ENCODE measurements around the gene GRM8.

GRM8 gene

DNA sequence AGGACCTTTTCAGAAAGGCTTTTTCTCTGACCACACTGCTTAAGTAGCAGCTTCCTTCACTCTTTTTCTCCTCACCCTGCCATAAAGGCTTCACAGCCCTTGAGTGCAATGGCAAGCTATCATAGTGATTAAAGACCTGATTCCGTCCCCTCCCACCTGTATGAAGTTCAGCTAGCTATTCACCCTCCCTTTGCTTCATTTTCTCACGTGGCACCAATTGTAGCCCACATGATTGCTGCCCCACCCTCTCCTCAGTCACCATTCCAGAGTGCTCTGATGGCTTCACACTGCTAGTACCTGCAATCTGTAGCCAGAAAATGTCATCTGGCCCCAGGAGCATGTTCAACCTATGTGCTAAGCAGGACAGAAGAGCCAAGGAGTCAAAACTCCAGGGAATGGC lies 523.8 kb downstream of the GRM8 start:
- TF ChIP-seq, protein P1, sequence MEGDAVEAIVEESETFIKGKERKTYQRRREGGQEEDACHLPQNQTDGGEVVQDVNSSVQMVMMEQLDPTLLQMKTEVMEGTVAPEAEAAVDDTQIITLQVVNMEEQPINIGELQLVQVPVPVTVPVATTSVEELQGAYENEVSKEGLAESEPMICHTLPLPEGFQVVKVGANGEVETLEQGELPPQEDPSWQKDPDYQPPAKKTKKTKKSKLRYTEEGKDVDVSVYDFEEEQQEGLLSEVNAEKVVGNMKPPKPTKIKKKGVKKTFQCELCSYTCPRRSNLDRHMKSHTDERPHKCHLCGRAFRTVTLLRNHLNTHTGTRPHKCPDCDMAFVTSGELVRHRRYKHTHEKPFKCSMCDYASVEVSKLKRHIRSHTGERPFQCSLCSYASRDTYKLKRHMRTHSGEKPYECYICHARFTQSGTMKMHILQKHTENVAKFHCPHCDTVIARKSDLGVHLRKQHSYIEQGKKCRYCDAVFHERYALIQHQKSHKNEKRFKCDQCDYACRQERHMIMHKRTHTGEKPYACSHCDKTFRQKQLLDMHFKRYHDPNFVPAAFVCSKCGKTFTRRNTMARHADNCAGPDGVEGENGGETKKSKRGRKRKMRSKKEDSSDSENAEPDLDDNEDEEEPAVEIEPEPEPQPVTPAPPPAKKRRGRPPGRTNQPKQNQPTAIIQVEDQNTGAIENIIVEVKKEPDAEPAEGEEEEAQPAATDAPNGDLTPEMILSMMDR (IDR thresholded peaks at IDR 0.05; ENCODE audit: low read depth, low read length): no peak
- no peak overlapping the region for H3K4me3 ChIP-seq (replicated peaks in 1 of 2; ENCODE audit: low read depth in 2 of 2, low read length in 2 of 2)
- no peak for DNase-seq (ENCODE audit: low read depth in 2 of 2)

DNA sequence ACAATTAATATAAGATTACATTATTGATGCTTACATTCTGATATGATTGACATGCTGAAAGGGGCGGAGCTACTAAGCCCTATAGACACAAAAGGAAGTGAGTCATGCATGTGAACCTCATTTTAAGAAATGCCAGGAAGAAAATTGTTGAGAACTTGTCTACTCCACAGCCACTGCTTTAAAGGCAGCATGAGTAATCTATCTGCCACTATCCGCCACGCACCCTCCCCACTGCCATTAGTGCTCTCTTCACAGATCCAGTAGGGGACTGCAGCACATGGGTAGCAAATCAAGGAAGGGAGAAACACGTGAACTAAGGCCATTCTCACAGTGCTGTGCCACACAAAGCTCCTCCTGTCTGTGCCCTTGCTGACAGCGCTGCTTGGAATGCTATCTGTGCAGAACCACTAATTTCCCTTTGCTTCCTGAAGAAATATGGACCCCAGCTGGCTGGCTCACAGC lies 524.8 kb downstream of the GRM8 start:
- no peak overlapping the region for H3K4me3 ChIP-seq (replicated peaks in 1 of 2; ENCODE audit: low read depth in 2 of 2, low read length in 2 of 2)
- TF ChIP-seq, protein P1 (IDR thresholded peaks at IDR 0.05; ENCODE audit: low read depth, low read length): no peak
- peak; percentile 5 to 50 for DNase-seq (ENCODE audit: low read depth in 2 of 2)

DNA sequence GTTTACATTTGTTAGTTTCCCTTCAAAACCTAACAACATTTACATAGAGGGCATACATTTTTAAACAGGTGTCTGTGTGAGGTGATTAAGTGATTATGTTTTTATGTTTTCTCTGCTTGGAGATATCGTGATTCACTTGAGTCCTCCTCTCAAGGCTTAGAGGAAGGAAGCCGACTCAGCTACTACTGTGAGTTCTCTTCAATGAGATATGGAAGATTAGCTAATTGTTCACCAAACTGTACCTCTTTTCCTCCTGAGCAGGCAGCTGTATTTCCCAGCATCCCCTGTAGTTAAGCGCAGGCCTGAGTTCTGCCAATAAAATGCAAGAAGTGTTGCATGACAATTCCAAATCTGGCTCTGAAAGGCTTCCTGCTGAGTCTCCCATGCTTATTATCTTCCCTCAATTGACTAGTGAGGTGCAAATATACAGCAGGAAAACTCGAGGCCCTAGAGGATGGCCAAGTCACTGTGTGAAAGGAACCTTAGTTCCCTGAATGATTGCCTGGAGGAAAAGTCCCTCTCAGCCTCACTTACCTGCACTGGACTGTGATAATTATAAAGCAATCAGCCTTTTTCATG lies 528.7 kb downstream of the GRM8 start:
- H3K4me3 ChIP-seq (replicated peaks in 1 of 2; ENCODE audit: low read depth in 2 of 2, low read length in 2 of 2): no peak overlapping the region
- DNase-seq (ENCODE audit: low read depth in 2 of 2): no peak
- TF ChIP-seq, protein P1 (IDR thresholded peaks at IDR 0.05; ENCODE audit: low read depth, low read length): no peak

DNA sequence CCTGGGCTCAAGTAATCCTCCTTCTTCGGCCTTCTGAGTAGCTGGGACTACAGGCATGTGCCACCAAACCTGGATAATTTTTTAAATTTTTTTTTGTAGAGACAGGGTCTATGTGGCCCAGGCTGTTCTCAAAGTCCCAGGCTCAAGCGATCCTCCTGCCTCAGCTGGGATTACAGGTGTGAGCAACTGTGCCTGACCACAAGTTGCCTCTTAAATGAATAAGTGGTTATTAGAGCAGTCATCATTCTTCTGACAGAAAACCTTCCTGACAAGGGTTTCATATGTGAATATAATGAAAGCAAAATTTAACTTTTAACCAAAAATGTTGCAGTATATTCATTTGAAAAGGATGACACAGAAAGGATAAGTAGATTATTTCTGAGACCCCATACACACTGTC lies 532.5 kb downstream of the GRM8 start:
- no peak for DNase-seq (ENCODE audit: low read depth in 2 of 2)
- no peak overlapping the region for H3K4me3 ChIP-seq (replicated peaks in 1 of 2; ENCODE audit: low read depth in 2 of 2, low read length in 2 of 2)
- TF ChIP-seq, protein P1 (IDR thresholded peaks at IDR 0.05; ENCODE audit: low read depth, low read length): no peak

DNA sequence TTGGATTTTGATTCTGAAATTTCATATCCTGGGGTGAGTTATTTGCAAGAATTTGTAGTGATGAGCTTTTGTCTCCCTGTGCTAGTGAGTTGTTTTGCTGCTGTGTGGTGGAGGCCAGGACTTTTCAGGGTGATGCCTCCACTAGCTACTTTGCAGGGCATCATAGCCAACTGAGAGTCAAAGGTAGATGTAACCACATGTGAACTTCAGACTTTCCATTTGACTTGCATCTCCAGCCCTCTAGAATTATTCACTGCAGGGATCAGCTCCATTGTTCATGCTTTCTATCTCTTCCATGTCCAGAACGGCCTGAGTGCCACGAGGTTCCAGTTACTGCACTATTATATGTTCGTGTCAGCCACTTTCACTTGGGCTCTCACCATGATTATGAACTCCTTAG lies 534.3 kb downstream of the GRM8 start:
- H3K4me3 ChIP-seq (replicated peaks in 1 of 2; ENCODE audit: low read depth in 2 of 2, low read length in 2 of 2): no peak overlapping the region
- TF ChIP-seq, protein P1 (IDR thresholded peaks at IDR 0.05; ENCODE audit: low read depth, low read length): no peak
- DNase-seq (ENCODE audit: low read depth in 2 of 2): no peak

DNA sequence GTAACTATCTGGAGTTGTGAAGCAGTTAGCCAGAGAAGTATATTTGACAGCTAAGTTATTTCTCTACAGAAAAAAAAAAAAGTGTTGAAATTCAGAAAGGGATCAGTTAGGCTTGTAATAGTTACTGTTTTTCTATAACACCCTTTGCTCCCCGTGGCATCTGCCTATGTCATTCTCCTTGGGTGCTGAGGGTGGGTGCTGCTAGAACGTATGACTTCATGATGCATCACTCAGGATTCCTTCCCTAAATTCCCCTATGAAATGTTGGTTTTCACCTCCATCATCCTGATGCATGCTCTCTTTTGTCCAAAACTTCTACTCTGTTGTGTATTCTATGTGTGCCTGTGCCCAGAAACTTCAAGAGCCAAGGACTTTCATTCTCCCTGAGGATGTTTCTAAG lies 536.4 kb downstream of the GRM8 start:
- no peak overlapping the region for H3K4me3 ChIP-seq (replicated peaks in 1 of 2; ENCODE audit: low read depth in 2 of 2, low read length in 2 of 2)
- TF ChIP-seq, protein P1 (IDR thresholded peaks at IDR 0.05; ENCODE audit: low read depth, low read length): no peak
- DNase-seq (ENCODE audit: low read depth in 2 of 2): peak in 1 of 2 donors; percentile 8

DNA sequence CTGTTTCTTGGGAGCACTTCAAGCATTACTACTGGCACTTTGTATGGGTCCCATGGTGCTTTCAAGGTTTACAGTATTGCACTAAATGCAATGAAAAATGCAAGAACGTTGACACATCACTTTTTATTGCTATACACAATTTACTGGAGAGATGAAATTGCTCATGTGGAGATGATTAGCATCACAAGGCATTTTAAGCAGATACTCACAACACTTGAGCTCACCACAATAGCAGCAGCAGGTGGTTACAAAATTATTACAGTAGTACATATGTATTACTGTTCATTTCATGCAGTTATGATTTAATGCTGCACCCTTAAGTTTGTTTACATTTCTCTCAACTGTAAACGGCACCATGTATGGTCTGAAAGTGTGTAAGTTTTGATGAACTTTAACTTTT lies 537.7 kb downstream of the GRM8 start:
- no peak for DNase-seq (ENCODE audit: low read depth in 2 of 2)
- TF ChIP-seq, protein P1 (IDR thresholded peaks at IDR 0.05; ENCODE audit: low read depth, low read length): no peak
- H3K4me3 ChIP-seq (replicated peaks in 1 of 2; ENCODE audit: low read depth in 2 of 2, low read length in 2 of 2): no peak overlapping the region

All from cardiac fibroblast (primary cell).